Nephron progenitor cell (in vitro differentiated cells): ENCODE data around the gene MTERF4.

Source experiments
- DNase-seq: peaks from one replicate; pipeline ENCODE4 v3.0.0; 2021
- H3K27ac Mint-ChIP-seq: 2 replicates; pipeline ENCODE4 v1.8.0; 2021; ENCODE audit warnings: mild to moderate bottlenecking, moderate library complexity, mixed read lengths
- H3K27me3 Mint-ChIP-seq: 2 replicates; pipeline ENCODE4 v1.8.0; 2021; ENCODE audit warnings: mild to moderate bottlenecking, low read depth, mixed read lengths; ENCODE audit not compliant: poor library complexity
- H3K36me3 Mint-ChIP-seq: 2 replicates; pipeline ENCODE4 v1.8.0; 2021; ENCODE audit warnings: low read depth, mixed read lengths
- H3K4me1 Mint-ChIP-seq: 2 replicates; pipeline ENCODE4 v1.8.0; 2021; ENCODE audit warnings: mixed read lengths
- H3K4me3 Mint-ChIP-seq: 2 replicates; pipeline ENCODE4 v1.8.0; 2021; ENCODE audit warnings: mild to moderate bottlenecking, moderate library complexity, mixed read lengths
- H3K9me3 Mint-ChIP-seq: 2 replicates; pipeline ENCODE4 v1.8.0; 2021; ENCODE audit warnings: mild to moderate bottlenecking, moderate library complexity, mixed read lengths
- TF ChIP-seq, protein P1 (sequence below): fragments of 200-600 bp; sonication (generic); IDR thresholded peaks from 2 replicates; pipeline ENCODE4 v1.5.0; 2021; ENCODE audit warnings: antibody characterized with exemption

Gene MTERF4

GRCh38 chr2:241136191-241136590, 34.1 kb upstream of the MTERF4 start:
- H3K36me3 Mint-ChIP-seq = peaks cover 15% of the 10 kb centered on the region

DNA sequence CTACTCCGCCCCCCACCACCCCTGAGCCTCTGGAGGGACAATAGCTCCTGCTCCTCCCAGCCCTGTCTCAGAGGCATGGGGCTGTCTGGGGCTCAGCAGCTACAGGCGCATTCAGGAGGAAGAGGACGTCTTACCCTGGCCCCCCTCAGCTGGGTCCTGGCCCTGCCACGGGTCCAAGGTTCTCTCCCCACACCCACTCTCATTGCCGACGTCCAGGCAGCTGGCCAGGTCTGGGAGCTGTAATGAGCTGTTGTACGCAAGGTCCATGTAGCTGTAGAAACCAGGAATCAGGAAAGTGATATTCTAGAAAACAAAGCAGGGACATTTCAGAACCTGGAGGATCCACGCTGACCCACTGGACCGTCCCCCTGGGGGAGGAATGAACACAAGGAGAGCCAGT, 33.6 kb upstream of the MTERF4 start:
- no peak overlapping the region for H3K4me3 Mint-ChIP-seq
- H3K4me1 Mint-ChIP-seq = no peaks in the 10 kb centered on the region
- H3K27me3 Mint-ChIP-seq = no peaks in the 10 kb centered on the region
- peaks cover 17% of the 10 kb centered on the region for H3K36me3 Mint-ChIP-seq
- no peaks in the 10 kb centered on the region for H3K9me3 Mint-ChIP-seq
- H3K27ac Mint-ChIP-seq = peak overlapping the region; percentile 61
- TF ChIP-seq, protein P1, sequence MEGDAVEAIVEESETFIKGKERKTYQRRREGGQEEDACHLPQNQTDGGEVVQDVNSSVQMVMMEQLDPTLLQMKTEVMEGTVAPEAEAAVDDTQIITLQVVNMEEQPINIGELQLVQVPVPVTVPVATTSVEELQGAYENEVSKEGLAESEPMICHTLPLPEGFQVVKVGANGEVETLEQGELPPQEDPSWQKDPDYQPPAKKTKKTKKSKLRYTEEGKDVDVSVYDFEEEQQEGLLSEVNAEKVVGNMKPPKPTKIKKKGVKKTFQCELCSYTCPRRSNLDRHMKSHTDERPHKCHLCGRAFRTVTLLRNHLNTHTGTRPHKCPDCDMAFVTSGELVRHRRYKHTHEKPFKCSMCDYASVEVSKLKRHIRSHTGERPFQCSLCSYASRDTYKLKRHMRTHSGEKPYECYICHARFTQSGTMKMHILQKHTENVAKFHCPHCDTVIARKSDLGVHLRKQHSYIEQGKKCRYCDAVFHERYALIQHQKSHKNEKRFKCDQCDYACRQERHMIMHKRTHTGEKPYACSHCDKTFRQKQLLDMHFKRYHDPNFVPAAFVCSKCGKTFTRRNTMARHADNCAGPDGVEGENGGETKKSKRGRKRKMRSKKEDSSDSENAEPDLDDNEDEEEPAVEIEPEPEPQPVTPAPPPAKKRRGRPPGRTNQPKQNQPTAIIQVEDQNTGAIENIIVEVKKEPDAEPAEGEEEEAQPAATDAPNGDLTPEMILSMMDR = no peak
- DNase-seq = no peak

More at GRCh38 chr2:241136191-241136590, 34.1 kb upstream of the MTERF4 start:
- DNase-seq = no peak
- Mint-ChIP-seq H3K4me1 (no peaks in the 10 kb centered on the region), H3K4me3 (no peak overlapping the region), H3K27ac (no peak overlapping the region), H3K9me3 (no peaks in the 10 kb centered on the region), H3K27me3 (no peaks in the 10 kb centered on the region)
- TF ChIP-seq, protein P1 = no peak

- H3K27ac Mint-ChIP-seq = no peak overlapping the region
- TF ChIP-seq, protein P1 = no peak
- DNase-seq = no peak
- H3K36me3 Mint-ChIP-seq = peaks cover 20% of the 10 kb centered on the region
- H3K9me3 Mint-ChIP-seq = no peaks in the 10 kb centered on the region
- no peaks in the 10 kb centered on the region for H3K4me1 Mint-ChIP-seq
- no peak overlapping the region for H3K4me3 Mint-ChIP-seq
- H3K27me3 Mint-ChIP-seq = no peaks in the 10 kb centered on the region
Measured at GRCh38 chr2:241134711-241135110, 32.6 kb upstream of the MTERF4 start.

DNA sequence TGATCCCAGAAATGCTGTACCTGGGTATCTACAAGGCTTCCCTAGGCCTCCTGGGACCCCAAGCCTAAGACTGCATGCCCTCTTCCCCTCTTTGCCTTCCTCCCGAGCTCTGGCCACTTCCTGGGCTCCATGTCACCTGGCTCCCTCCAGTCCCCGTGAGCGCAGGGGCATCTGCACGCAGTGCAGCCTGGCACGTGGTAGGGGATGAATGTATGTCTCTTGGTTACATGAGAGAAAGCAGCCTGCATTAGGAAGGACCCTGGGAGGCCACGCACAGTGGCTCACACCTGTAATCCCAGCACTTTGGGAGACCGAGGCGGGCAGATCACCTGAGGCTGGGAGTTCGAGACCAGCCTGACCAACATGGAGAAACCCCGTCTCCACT, 31.3 kb upstream of the MTERF4 start:
- no peaks in the 10 kb centered on the region for H3K27me3 Mint-ChIP-seq
- no peak overlapping the region for H3K4me3 Mint-ChIP-seq
- peaks cover 20% of the 10 kb centered on the region for H3K36me3 Mint-ChIP-seq
- TF ChIP-seq, protein P1 = no peak
- no peaks in the 10 kb centered on the region for H3K4me1 Mint-ChIP-seq
- no peak for DNase-seq
- H3K9me3 Mint-ChIP-seq = no peaks in the 10 kb centered on the region
- H3K27ac Mint-ChIP-seq = no peak overlapping the region

DNA sequence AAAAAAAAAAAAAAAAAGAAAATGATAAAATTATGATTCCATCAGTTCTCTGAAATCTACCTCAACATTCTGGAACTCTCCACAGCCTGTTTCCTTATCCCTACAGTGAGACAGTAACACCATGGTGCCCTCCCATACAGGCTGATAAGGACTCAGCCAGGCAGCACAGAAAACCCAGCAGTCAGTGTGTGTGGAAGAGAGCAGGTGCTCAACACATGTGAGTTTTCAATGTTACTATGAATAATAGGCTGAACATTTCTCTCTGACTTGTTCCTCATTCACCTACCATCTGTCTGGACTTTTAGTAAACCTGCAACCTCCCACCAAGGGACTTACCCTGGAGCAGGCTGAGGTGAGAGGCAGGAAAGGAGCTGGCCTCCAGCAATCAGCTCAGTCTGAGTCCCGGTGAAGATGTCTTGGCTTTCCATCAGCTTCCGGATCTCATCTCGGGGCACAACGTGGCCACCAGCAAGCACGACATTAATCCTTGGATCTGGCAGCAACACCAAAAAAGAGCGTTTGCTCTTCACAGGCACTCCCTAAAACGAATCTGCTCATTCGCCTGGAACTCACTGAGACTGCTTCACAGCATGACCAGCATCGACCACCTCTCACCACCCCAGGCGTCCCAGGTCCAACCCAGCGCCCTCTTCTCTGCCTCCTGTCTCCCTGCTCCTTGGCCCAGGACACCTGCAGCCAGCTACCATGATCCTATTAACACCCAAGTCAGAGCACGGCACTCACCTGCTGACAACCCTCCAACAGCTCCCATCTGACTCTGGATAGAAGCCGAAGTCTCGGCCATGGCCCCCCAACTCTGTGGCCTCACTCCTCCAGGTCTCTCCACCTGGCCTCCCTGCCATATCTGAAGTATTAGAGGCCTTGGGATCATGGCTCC, 30.7 kb upstream of the MTERF4 start:
- Mint-ChIP-seq H3K9me3 (no peaks in the 10 kb centered on the region), H3K4me1 (no peaks in the 10 kb centered on the region), H3K36me3 (peaks cover 20% of the 10 kb centered on the region), H3K27ac (no peak overlapping the region), H3K4me3 (no peak overlapping the region), H3K27me3 (no peaks in the 10 kb centered on the region)
- TF ChIP-seq, protein P1 = no peak
- no peak for DNase-seq

DNA sequence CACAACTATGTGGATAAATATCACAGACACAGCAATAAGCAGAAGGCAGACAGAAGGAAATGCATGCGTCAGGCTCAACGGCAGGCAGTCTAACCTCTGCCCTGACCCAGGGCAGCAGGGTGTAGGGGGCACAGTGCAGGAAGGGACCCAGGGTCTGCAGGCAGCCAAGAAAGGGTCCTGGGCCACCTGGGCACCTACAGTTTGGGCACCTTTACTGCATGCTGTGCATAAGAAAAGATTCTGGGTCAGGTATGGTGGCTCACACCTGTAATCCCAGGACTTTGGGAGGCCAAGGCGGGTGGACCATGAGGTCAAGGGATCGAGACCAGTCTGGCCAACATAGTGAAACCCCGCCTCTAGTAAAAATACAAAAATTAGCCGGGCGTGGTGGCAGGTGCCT, 29.4 kb upstream of the MTERF4 start:
- Mint-ChIP-seq H3K9me3 (no peaks in the 10 kb centered on the region), H3K27me3 (no peaks in the 10 kb centered on the region), H3K36me3 (peaks cover 20% of the 10 kb centered on the region), H3K4me1 (no peaks in the 10 kb centered on the region), H3K4me3 (no peak overlapping the region), H3K27ac (no peak overlapping the region)
- no peak for DNase-seq
- TF ChIP-seq, protein P1 = no peak
